Measurements from ENCODE around the gene ZNHIT2. TPM values are rescaled to one million over a fixed set of nuclear protein-coding genes. Genes with fewer than 3 reads are reported as not detected.
A peak's percentile ranks its signal among the peaks of the same experiment; 100 is the strongest.

Gene ZNHIT2
- total and polyA plus RNA-seq, 2 of the 13 experiments (the other 11 are each of a cell fraction or from before 2014, with no cell fraction given): 1.1 to 6.5 TPM

DNA sequence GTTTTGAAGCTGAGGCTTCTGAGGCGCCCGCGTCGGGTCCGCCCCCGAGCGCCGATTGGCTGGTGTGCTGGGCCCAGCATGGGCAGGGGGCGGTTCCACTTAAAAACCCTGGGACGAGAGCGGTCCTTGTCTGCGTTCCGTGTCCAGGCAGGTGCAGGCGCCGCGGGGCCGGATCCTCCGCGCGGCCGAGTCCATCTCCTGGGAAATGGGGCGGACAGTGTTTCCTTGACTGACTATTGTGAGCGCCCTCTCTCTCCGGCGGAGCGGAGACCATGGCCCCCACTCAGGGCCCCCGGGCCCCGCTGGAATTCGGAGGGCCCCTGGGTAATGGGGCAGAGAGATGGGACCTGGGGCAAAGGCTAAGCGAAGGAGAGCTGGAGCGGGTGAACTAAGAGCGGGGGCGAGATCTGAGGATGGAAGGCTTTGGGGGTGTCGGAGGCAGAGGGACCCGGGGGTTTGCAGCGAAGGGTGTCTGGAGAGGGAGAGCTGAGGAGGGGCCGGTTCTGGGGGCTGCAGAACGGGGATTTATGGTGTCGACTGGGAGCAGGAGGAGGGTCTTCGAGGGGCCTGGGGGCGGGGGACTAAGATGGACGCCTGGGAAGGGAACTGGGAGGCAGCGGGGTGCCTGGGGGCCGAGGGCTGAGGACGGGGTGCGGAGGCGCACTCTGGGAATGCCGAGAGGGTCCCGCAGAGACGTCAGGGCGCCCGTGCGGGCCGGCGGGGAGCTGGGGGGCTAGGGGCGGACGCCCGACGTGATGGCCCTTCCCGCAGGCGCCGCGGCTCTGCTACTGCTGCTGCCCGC lies 5.6 kb downstream of the ZNHIT2 start, which contains the start of gene TM7SF2 (continued):
- TF ChIP-seq MBD4 (IDR thresholded peaks at IDR 0.05; ENCODE audit: borderline replicate concordance, low read length): no peak
- no peak for TF ChIP-seq ZNF264 (CRISPR knock-in tag; IDR thresholded peaks at IDR 0.05)
- TF ChIP-seq MAF1 (CRISPR knock-in tag; IDR thresholded peaks at IDR 0.05; ENCODE audit: borderline replicate concordance): no peak; the same call in none of the 2 replicates
- TF ChIP-seq CREB1 (IDR thresholded peaks at IDR 0.05): peak; percentile 59; the same call in 1 of the 2 replicates
- TF ChIP-seq CREB1 (CRISPR knock-in tag; IDR thresholded peaks at IDR 0.05): peak; percentile 70
- TF ChIP-seq KLF12 (CRISPR knock-in tag; IDR thresholded peaks at IDR 0.05; ENCODE audit: borderline replicate concordance): peak; percentile 86; the same call in 1 of the 2 replicates
- no peak; the same call in 1 of the 2 replicates for TF ChIP-seq MTF1 (CRISPR knock-in tag; IDR thresholded peaks at IDR 0.05)
- TF ChIP-seq ZBTB49 (CRISPR knock-in tag; IDR thresholded peaks at IDR 0.05; ENCODE audit: borderline replicate concordance): no peak
- TF ChIP-seq ATAD3A (CRISPR knock-in tag; IDR thresholded peaks at IDR 0.05): no peak
- peak; percentile 75 for TF ChIP-seq HOXA5 (CRISPR knock-in tag; IDR thresholded peaks at IDR 0.05)
- TF ChIP-seq ZNF143 (CRISPR knock-in tag; IDR thresholded peaks at IDR 0.05): peak; percentile 31; the same call in 1 of the 2 replicates
- TF ChIP-seq ELF4 (CRISPR knock-in tag; IDR thresholded peaks at IDR 0.05; ENCODE audit: borderline replicate concordance): no peak
- TF ChIP-seq ARID2 (CRISPR knock-in tag; IDR thresholded peaks at IDR 0.05; ENCODE audit: borderline replicate concordance): no peak
- TF ChIP-seq EHMT2 (IDR thresholded peaks at IDR 0.05; ENCODE audit: borderline replicate concordance, low read depth, low read length): no peak
- TF ChIP-seq SRSF1 (optimal IDR thresholded peaks at IDR 0.05; ENCODE audit: low read depth, low read length): peak; percentile 92
- no peak for TF ChIP-seq ZNF552 (CRISPR knock-in tag; IDR thresholded peaks at IDR 0.05; ENCODE audit: borderline replicate concordance)
- no peak for TF ChIP-seq ZNF546 (CRISPR knock-in tag; conservative IDR thresholded peaks at IDR 0.05)
- 0 out of 2 replicates have a peak, but pooled peaks have one; percentile 13 for TF ChIP-seq RFX5 (IDR thresholded peaks at IDR 0.05; ENCODE audit: low read depth, low read length)
- no peak for TF ChIP-seq ZNF329 (CRISPR knock-in tag; IDR thresholded peaks at IDR 0.05; ENCODE audit: low read depth)
- TF ChIP-seq SMAD1 (CRISPR knock-in tag; IDR thresholded peaks at IDR 0.05; ENCODE audit: borderline replicate concordance, low read depth): no peak
- TF ChIP-seq SAFB2 (CRISPR knock-in tag; IDR thresholded peaks at IDR 0.05; ENCODE audit: borderline replicate concordance, low read depth): no peak
- no peak; the same call in 1 of the 2 replicates for TF ChIP-seq HNF4A (CRISPR knock-in tag; IDR thresholded peaks at IDR 0.05)
- TF ChIP-seq ARNTL (CRISPR knock-in tag; IDR thresholded peaks at IDR 0.05): peak; percentile 74; the same call in 1 of the 2 replicates
- no peak for TF ChIP-seq MXD4 (CRISPR knock-in tag; IDR thresholded peaks at IDR 0.05)
